ENCODE data around the gene STOM.

Gene STOM

GRCh38 chr9:121303456-121304451 is 66.3 kb downstream of the STOM start:
- no peak overlapping the region for H3K27ac ChIP-seq
- TF ChIP-seq CTCF (conservative IDR thresholded peaks at IDR 0.05): no peak
- TF ChIP-seq ZFX (IDR thresholded peaks at IDR 0.05): no peak

- H3K27ac ChIP-seq: no peak overlapping the region
- TF ChIP-seq CTCF (conservative IDR thresholded peaks at IDR 0.05): no peak
- TF ChIP-seq ZFX (IDR thresholded peaks at IDR 0.05): no peak
Observed at GRCh38 chr9:121302786-121303185, 67.3 kb downstream of the STOM start.

- H3K27ac ChIP-seq: no peak overlapping the region
Observed at GRCh38 chr9:121302341-121302740, 67.7 kb downstream of the STOM start.

GRCh38 chr9:121301881-121302286 is 68.2 kb downstream of the STOM start:
- TF ChIP-seq ZFX (IDR thresholded peaks at IDR 0.05) (no peak), CTCF (conservative IDR thresholded peaks at IDR 0.05) (no peak)
- no peak overlapping the region for H3K27ac ChIP-seq

More at GRCh38 chr9:121302341-121302740, 67.7 kb downstream of the STOM start:
- no peak for TF ChIP-seq ZFX (IDR thresholded peaks at IDR 0.05)
- no peak for TF ChIP-seq CTCF (conservative IDR thresholded peaks at IDR 0.05)

- H3K27ac ChIP-seq: no peak overlapping the region
- no peak for TF ChIP-seq ZFX (IDR thresholded peaks at IDR 0.05)
Observed at GRCh38 chr9:121300283-121301119, 69.5 kb downstream of the STOM start.

GRCh38 chr9:121299467-121300282 is 70.4 kb downstream of the STOM start:
- TF ChIP-seq ZFX (IDR thresholded peaks at IDR 0.05) (no peak), CTCF (conservative IDR thresholded peaks at IDR 0.05) (no peak)
- H3K27ac ChIP-seq: no peak overlapping the region

Data from C4-2B (cell line).